CD4-positive, alpha-beta T cell treated with Interleukin-17A for 1 hour (primary cell): ENCODE measurements around the gene NFATC1.
"Not testable (repeated sequence)": the region's sequence is repeated elsewhere in the genome, so short reads cannot be mapped to it uniquely, and the experiment has no call there.

Experiments used
- DNase-seq: peaks from one replicate; pipeline ENCODE4 v3.0.0-alpha.2; 2020

The NFATC1 gene

DNA sequence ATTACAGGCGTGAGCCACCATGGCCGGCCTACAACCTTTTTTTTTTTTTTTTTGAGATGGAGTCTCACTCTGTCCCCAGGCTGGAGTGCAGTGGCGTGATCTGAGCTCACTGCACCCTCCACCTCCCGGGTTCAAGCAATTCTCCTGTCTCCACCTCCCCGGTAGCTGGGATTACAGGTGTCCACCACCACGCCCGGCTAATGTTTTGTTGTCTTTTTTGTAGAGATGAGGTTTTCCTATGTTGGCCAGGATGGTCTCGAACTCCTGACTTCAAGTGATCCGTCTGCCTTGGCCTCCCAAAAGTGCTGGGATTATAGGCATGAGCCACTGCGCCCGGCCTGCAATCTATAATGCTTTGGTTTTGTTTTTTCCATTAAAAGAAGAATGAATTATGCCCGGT lies 19.1 kb upstream of the NFATC1 start:
- DNase-seq = not testable (repeated sequence)

DNA sequence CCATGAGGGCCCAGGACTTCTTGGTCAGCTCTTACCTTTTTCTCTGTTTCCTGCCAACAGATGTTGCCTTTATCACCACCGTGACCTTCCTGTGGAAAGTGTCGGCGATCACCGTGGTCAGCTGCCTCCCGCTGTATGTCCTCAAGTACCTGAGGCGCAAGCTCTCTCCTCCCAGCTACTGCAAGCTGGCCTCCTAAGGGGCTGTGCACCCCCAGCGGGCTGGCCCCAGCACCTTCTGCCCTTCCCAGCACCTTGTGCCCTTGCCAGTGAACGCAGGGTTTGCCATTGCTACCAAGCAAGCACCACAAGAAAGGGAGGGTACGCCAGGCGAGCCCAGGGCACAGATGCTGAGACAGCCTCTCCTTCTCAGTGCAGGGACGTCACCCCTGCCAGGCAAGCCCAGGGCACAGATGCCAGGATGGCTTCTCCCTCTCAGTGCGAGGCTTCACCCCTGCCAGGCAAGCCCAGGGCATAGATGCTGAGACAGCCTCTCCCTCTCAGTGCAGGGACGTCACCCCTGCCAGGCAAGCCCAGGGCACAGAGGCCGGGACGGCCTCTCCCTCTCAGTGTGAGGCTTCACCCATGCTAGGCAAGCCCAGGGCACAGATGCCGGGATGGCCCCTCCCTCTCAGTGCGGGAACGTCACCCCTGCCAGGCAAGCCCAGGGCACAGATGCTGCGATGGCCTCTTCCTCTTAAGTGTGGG lies 18.4 kb upstream of the NFATC1 start:
- DNase-seq = no peak

DNA sequence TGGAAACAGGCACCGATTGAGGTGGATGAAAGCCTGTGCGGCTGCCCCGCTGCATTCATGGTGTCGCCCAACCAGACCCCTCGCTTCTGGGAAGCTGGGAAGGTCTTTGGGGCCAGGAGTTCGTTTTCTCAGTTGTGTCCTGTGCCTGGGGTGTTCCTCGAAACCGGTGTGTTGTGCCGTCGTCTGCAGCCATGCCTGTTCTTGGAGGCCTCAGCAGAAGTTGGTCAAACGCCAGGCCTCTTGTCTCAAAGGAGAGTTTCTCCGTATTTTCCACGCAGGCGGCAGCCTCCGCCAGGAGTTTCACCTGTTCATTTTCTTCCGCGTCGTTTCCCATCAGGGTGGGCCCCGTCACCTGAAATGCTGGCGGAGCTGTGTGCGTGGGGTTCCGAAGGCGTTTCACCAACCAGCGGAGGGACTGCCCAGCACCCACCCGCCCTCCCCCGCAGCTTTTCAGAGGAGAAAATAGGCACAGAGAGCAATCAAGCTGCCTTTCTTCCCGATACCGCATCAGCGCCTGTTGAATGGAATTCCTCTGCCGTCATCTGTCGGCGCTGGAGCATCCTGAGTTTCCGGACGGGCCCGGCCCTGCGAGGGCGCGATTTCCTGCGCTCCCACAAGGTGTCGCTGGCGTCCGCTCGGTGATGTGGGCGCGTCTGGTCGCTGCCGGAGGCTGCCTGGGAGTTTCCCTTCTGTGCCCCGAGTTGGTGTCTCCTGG lies 17.0 kb upstream of the NFATC1 start:
- DNase-seq = peak; percentile 87

DNA sequence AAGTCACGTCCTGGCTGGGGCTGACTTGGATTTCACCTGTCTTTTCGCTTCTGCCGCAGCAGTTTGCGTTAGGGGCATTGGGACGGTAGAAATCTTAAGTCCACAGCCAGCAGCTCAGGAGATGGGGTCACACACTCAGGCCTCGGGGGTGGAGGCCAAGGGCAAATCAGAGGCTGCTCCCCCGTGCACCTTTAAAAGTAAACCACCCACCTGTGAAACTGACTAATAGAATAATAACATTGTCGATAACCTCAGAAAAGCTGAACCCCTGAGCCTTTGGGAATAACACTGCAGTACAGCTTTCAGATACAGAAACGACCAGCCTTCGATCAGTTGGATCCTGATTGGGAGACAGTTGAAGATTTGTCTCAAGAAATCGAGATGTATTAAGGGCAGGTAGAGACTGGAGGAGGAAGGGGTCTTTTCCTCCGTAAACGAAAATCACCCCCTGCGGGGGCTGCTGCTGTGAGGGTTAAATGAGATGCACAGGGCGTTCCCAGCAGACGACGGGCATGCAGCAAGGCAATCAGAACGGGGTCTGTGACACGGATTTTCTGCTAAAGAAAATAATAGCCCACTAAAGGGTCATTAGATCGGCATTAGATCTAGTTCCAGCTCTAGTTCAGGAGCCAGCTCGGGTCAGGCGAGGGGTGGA lies 16.4 kb upstream of the NFATC1 start:
- no peak for DNase-seq

DNA sequence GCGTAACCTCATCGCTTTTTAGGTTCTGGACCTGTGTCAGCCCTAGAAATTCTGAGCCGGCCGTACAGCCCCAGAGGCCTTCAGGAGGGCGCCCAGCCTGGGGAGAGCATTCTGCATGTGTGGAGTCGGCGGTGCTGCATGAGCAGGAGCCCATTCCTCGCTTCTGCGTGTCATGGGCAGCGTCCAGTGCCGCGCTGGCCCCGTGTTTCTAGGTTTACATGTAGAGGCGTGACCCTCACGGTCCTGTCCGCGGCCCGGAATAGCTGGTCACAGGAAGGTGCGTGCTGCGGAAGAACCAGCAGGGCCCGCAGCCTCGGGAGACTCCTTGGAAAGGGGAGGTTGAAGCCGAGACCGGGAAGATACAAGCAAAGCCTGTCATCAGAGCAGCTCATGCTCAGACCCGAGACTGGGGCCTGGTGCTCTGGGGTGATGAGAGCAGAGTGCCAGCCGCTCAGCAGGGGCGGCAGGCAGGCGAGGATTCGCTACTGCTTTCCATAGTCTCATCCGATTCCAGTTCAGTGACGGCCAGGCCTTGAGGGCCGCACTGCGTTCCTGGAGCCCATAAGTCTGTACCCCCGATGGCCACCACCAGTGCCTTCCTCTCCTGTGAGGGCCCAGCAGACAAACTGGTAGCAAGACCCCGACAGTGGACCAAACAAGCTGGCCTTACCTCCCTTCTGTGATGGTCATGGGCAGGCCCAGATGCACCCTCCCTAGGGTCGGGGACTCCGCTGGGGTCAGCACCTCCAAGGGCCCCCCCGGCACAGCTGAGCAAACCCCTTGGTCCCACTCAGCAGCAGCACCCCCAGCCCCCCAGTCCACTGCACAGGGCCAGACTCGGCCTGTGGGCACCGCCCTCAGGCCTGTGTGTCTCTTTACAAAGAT lies 15.6 kb upstream of the NFATC1 start:
- DNase-seq = no peak

DNA sequence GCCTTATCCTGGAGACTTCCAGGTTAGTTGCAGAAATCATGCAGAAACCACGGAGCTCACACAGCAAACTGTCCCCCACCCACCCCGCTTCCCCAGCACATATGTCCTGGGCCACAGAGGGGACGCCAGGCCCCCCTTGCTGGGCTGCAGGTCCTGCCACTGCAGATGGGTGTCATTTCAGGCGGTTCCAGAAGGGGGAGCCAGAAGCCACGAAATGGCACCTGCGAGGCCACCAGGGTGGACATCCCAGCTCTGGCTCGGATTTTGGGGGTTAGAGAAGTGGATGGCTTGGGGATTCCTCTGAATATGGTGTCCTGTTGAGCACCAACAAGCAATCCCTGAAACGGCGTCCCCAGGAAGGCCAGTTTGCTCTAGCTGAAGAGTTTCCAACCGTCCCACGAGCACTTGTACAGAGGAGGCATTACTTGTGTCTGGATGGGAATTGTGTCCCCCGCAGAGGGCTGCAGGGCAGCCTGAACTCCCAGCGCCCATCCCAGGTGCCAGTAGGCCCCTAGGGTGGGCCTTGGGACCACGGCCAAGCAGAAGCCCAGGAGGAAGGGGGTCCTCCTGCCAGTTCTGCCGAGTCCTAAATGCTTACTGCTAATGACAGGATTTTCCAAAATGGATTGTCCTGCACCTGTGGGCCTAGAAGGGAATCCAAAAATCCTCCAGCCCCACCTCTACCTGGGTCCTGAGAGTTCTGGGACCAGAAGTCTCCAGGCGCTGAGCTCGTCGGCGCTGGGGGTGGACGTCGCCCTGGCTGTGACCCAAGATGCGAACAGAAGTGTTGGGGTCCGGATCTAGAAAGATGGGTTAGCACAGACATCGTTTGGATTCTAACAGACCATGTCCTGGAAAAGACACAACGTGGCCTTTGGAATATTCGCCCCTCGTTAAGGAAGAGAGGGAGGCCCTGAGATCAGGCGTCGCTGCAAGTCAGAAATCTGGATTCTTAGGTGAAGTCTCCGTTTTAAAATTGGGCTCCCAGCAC lies 14.6 kb upstream of the NFATC1 start:
- DNase-seq = peak; percentile 71

DNA sequence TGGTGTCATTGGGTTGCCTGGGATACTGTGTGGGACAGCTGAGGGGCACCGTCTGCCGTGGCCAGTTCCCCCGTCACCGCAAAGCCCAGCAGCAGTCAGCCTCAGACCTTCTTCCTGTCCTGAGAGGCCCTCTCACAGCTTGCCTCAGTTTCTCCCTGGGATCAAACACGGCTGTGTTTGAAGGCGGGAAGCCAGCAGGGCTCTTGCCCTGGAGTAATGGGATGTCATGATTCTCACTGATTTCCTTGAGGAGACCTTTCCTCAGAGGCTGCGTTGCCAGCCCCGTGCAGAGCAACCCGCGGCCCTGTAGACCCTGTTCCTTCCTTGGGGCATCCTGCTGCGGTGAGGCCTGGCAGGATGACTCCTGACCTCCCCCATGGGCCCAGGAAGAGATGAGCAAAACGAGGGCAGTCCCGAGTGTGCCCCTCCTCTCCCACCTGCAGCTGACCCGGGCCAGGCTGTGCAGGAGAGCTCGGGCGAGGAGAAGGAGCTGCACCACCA lies 13.9 kb upstream of the NFATC1 start:
- no peak for DNase-seq

DNA sequence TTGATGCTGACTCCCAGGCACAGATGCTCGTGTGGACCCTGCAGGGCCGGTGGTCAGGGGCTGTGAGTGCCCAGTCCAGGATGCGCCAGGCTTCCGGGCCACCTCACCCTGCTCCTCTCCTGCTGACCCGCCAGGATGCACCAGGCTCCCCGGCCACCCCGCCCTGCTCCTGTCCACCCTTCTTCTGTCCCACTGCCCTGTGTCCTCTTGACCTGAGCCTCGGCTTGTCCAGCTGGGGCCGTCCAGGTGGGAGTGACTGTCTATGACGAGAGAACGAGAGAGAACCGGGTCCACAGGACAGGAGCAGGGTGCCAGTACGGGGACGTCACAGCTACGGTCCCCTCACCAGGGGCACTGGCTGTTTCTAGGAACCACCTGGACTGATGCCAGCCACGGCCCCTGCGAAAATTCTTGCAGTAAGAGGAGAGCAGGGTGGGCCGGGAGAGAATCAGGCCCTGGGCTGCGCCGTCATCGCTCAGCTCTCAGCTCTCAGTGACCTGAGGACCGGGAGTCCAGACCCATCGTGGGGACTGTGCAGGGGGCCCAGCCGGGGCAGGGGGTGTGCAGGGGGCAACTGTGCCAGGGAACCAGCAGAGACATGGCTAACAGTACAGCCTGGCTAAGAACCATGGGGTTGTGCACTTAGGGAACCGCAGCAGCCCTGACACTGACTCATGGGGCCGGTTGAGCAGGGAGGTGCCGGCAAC lies 12.9 kb upstream of the NFATC1 start:
- DNase-seq = no peak

DNA sequence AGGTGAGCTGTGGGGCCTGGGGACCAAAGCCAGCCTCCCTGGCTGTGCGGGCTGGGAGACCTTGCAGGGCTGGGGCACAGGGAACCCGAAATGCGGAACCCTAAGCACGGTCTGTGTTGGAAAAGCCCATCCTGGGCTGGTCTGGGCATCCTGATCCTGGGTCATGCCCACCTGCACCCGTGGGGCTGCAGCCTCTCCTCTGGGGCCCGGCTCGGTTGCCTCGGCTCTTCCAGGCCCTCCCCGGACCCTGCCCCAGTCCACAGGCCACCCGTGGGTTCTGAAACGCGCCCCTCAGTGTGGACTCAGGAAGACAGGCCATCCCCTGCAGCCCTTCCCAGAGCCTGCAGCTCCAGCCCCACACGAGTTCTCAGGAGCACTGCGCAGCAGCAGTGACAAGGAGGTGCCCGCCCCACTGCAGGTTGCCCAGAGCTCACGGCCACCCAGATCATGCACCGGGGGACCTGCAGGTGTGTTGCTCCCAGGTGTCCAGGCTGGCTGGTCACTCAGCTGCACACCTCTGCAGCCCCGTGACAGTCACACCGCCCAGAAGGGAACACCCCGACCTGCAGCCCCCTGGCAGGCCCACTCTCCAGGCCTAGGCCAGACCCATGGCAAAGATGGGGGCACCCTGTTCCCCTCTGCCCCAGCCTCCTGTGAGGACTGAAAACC lies 12.2 kb upstream of the NFATC1 start:
- no peak for DNase-seq

DNA sequence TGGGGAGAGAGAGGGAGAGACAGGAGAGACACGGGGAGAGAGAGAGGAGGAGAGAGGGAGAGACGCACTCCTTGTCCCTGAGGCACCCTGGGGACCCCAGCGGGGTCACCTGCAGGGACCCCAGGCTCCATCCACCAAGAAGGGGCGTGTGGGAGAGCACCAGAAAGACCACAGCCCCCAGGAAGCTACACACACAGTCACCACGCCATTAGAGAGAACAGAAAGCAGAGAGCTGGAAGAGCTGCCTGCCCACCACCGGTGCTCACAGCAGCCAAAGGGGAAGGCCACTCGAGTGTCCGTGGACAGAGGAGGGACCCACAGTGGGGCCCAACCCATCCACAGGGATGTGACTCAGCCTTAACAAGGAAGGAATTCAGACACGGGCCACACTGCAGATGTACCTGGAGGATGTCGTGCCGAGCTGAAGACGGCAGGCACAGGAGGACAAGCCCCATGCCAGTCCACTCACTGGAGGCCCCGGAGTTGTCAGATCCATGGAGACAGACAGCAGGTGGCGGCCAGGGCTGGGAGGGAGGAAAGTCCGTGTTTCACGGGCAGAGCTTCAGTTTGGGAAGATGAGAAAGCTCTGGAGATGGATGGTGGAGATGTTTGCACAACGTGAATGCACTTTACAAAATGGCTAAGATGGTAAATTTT lies 11.5 kb upstream of the NFATC1 start:
- no peak for DNase-seq

DNA sequence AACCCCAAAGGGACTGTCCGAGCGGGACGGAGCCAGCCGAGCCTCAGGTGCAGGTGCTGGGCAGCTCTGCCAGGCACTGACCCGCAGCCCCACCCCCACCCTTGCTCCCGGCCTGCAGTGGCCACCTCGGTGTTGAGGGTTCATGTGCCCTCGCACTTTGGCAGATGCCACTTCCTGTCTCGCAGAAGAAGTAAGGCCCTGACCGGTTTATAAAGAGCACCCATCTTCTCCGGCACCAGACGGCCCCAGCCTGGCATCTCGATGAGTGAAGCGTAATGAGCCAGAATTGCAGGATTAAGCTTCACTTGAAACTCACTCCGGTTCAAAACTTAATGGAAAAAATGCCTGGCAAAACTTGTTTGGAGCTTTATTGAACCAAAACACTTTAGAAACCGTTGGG lies 10.9 kb upstream of the NFATC1 start:
- DNase-seq = no peak

DNA sequence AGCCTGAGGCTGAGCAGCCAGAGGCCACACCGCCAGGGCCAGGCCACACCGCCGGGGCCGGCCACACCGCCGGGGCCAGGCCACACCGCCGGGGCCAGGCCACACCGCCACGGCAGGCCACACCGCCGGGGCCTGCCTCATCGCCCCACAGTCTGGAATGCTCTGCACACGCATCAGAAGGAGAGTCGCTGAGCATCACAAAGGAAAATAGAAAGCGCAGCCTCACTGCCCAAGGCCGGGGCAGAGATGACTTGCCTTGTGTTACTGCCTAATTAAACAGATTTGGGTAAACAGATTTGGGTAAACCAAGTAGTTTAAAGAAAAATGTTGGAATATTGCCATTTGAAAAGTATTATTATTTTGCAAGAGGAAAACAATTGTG lies 10.4 kb upstream of the NFATC1 start:
- no peak for DNase-seq

DNA sequence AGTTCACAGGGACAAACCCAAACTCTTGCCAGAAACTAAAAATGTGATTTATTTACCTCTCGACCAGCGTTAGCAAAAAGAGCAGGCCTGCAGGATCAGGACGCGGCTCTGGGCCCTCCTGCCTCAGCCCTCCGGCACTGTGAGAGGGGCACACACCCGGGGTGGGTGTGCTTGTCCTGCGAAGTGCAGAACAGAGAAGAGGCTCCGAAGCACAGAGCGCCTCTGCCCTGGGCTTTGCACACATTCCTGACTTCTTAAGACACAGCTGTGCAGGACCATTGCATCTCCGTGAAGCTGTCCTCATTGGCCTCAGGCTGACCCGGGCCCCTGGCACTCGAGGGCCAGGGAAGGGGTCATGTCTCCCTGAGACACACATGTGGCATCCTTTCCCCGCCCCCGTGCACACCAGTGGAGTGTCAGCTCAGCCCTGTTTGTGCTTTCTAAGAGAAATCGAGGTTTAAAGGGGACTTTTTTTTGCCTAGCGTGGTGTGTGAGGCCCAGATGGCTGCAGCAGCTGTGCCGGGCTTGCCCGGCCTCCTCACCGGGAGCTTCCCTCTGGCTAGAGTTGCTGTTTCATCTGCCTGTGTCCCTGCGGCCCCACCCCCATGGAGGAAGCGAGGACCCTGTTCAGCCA lies 9.9 kb upstream of the NFATC1 start:
- DNase-seq = no peak

DNA sequence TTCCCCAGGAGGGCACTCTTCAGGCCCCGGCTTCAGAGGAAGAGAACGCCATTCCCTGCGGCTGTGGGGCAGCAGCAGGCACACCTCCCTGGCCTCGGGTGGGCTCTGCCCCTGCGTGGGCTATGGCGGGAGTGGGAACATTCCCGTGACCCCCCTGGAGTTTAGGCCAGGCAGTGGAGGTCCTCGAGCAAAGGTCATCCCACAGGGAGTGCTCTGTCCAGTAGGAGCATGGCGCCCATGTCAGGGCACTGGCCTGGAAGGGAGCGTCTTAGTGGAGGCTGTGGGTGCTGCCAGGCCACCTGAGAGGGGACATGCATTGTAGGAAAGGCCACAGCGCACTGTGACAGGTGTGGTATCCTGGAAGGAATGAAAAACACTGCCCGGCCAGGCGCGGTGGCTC lies 9.2 kb upstream of the NFATC1 start:
- no peak for DNase-seq

DNA sequence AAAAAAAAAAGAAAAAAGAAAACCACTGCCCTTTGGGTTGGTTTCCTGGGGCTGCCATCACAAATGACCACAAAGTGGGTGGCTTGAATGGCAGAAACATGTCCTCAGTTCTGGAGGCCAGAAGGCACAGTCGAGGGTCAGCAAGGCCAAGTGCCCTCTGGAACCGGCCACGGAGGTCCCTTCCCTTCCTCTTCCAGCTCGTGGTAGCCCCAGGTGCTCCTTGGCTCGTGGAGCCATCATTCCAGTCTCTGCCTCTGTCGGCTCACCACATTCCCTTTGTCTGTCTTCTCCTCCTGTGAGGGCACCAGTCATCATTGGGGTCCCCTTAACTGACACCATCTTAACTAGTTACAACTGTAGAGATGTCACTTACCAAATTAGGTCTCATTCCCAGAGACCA lies 8.5 kb upstream of the NFATC1 start:
- DNase-seq = no peak

DNA sequence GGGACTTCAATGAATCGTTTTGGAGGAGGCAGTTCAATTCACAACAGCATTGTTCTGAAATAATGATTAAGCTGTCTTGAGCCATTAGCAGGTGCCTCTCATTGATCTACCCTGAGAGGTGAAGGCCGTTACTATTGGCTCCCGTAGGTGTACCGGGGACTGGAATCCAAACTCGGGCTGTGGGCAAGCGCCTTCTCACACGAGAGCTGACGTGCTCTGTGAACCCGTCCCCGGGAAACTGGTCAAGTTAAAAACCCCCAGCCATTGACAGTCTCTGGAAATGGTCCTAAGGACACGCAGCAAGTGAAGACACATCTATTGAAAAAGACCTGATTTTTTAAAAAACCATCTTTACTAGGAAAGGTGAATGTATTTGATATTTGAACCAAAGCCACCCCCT lies 8.1 kb upstream of the NFATC1 start:
- no peak for DNase-seq

DNA sequence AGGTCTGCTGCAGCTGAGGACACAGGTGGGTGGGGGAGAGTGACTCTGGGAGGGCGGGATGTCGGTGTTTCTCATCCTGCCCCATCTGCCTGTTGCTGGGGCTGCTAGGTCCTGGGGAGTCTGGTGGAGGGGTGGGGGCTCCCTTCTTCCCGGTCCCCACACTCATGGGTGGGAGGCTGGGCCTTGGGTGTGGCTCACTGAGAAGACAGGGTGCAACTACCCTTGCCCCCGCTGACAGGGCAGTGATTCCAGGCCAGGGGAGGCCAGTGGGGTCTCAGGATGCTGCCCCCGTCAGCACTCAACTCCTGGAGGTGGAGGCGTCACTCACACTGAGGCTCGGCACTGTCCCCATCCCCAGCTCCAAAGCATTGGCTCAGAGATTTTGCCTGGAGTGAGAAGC lies 7.7 kb upstream of the NFATC1 start:
- DNase-seq = no peak

DNA sequence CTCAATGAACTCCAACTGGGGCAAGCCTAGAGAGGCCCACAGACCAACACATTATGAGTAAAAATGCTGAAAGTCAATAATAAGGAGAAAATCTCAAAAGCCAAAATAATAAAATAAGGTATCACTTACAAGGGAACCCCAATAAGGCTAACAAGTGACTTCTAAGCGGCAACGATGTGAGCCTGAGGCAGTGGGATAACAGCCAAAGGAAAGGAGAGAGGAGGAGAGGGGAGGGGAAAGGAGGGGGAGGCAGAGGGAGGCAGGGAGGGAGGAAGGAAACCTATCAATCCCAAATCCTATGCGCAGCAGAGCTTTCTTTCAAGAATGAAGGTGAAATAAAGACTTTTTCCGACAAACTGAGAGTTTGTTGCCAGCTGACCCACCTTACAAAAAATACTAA lies 6.0 kb upstream of the NFATC1 start:
- no peak for DNase-seq

DNA sequence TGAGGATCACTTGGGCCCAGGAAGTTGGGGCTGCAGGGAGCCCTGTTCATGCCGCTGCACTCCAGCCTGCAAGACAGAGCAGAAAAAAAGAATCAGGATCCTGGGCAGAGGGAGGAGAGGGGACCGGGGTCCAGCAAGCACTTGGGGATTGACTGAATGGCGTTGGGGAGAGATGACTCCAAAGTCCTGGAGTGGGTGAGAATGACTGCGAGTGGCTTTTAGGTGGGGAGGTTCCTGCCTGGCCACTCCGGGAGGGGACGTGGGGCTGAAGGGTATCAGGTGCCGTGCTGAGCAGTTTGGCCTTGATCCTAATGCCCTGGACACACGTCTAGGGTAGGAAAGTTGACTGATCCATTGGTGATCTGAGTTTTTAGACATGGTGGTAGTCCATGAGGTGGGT lies 3.5 kb upstream of the NFATC1 start:
- no peak for DNase-seq
